G401 (cell line): Measurements from ENCODE around the gene PCTP. TPM values are rescaled to one million over a fixed set of nuclear protein-coding genes. Genes with fewer than 3 reads are reported as not detected.

Experiments
- DNase-seq: peaks from one replicate; pipeline ENCODE4 v3.0.0-alpha.2; 2015; ENCODE audit warnings: low spot score
- in situ Hi-C: cut with HindIII; loops from 2 replicates; pipeline ENCODE4 v1.10.0; 2016; ENCODE audit warnings: low sequenced_read_pairs, mixed read lengths
- total RNA-seq: library from RNA; depleted of rRNA; stranded (reverse); fragments of >200 nt; shearing (Covaris generic); gene quantifications from 2 replicates; pipeline ENCODE4 v1.2.3, GENCODE V29; 2014

The PCTP gene
- total RNA-seq, 1 experiment from 2014 or later: 18.1 TPM

GRCh38 chr17:55778389-55779118 is 27.7 kb downstream of the PCTP start:
- no peak for DNase-seq
- in situ Hi-C loops: no loop called here

- in situ Hi-C loops: no loop called here
- no peak for DNase-seq
These were observed 32.9 kb downstream of the PCTP start for GRCh38 chr17:55783684-55784245.

- in situ Hi-C loops: no loop called here
- no peak for DNase-seq
These were observed 33.8 kb downstream of the PCTP start for GRCh38 chr17:55784666-55785065.

- DNase-seq: no peak
- in situ Hi-C loops: no loop called here
These were observed 34.3 kb downstream of the PCTP start for GRCh38 chr17:55785181-55785580.

GRCh38 chr17:55793272-55793671 is 42.4 kb downstream of the PCTP start:
- in situ Hi-C loops: no loop called here
- DNase-seq: no peak

- in situ Hi-C loops: no loop called here
- DNase-seq: no peak
These were observed 44.1 kb downstream of the PCTP start for GRCh38 chr17:55794725-55795482.

DNA sequence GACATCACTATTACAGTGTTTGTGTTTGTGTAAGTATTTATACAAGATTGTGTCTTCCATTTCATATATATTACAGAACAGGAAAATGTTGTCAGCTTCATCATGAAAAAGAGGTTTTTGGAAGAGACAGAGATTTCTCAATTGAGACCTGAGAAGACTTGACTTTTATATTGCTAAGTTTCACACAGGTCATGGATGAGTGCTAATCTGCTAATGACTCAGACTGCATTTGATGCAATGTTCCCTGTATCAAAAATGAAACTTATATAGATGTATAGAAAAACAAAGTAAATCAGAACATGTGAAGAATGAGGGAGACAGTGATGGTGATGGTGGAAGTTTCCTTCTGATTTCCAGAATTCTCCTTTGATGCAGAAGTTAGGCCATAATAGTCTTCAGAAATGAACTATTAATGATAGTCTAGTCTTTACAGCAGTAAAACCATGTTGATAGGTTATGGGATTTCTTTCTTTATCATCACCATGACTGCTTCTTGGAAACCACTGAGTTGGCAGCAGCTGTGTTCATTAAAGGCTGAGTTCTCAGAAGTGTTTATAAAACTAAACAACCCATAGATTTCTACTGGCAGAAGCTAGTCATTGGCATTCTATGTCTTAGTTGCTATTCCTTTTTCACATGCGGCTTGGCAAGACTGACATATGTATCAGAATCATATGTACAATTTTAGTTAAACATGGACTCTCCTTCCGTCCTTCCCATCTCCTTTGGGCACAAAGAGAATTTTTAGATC is 56.1 kb downstream of the PCTP start:
- in situ Hi-C loops: no loop called here
- no peak for DNase-seq

GRCh38 chr17:55811536-55811935 is 60.7 kb downstream of the PCTP start:
- in situ Hi-C loops: no loop called here
- no peak for DNase-seq

- no peak for DNase-seq
- in situ Hi-C loops: no loop called here
These were observed 61.5 kb downstream of the PCTP start for GRCh38 chr17:55812323-55812722.

DNA sequence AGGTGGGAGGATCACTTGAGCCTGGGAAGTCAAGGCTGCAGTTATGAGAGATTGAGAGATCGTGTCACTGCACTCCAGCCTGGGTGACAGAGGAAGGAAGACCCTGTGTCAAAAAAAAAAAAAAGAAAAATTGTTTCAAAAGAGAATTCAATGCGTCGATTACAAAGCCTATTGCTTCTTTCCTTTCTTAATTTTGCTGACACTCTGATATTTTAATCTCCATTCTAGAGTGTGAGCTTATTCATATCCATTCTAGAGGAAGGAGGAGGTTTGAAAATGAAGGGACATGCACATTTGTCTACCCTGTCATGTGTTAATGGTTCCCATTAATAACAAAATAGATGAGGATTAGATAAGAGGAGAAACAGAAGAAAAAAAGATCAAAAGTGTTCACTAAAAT is 63.1 kb downstream of the PCTP start:
- DNase-seq: no peak
- in situ Hi-C loops: no loop called here

DNA sequence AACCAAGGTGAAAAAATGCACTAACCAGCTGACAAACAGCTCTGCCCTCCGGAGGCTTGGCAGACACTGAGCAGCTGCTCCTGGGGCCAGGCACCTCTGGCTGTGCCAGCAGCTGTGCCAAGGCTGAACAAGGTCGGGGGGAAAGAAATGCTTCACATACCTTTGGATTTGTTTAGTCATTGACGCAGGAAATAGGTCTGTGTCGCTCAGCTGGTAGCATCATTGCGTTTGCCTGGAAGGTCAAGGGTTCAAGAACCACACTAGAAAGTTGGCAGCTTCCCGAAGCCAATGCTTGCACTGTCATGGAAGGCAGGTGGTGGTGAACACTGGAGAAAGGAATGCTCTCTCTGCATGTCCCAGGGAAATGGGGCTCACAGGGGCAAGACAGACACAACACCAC is 63.5 kb downstream of the PCTP start:
- in situ Hi-C loops: no loop called here
- DNase-seq: no peak

DNA sequence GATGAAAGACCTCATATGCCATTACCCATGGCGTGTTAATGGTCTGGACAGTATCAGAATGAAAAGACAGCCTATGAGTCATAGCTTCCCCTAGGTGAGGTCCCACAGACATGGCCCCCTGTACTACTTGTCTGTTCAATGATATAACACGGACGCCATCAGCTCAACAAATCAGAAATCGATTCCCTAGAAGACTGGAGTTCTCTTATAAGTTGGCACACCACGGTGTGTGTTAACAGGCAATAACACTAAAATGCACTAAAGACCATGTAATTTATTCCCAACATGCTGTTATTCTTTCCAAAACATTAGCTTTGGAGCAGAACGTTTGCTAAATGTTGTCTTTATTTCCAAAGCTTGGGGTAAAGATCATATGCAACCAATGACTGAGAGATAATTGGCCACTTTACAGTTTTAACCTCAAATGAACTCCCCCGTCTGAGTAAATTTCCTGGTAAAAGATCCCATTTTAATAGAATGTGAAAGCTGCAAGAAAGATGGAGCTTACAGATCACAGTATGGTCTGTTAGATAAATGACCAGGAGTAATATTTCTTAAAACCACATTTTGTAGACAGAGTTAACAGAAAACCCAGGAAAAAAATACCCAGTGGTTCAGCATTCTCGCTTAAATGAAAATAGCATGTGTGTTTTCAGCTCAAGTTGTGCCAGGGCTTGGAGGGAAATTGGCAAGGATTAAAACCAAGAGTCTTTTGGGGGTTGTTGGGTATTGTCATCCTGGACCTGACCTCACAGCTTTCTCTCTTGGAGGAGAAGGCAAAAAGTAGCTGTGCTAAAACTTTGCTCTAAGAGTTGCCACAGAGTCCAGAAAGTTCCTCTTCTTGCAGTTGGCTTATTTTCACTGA is 65.9 kb downstream of the PCTP start:
- in situ Hi-C loops: no loop called here
- DNase-seq: no peak

DNA sequence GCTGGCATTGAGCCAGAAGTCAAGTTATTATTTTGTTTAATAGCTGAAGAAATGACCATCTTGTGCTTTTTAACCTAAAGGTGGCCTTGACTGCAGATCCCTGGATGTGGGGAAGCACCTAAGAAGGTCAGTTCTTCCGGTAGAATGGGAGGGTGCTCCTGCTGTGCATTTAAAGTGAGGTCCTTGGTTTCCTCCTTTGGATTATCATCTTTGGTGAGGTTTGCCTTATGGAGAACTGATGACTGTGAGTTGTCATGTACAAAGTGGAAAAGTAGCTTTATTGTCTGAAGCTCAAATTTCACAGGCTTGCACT is 66.5 kb downstream of the PCTP start:
- in situ Hi-C loops: no loop called here
- no peak for DNase-seq

GRCh38 chr17:55818026-55818425 is 67.2 kb downstream of the PCTP start:
- DNase-seq: no peak
- in situ Hi-C loops: no loop called here

- in situ Hi-C loops: no loop called here
- no peak for DNase-seq
These were observed 67.9 kb downstream of the PCTP start for GRCh38 chr17:55818451-55819375.

- in situ Hi-C loops: no loop called here
These were observed 69.8 kb downstream of the PCTP start for GRCh38 chr17:55820675-55821074.

GRCh38 chr17:55822028-55822427 is 71.2 kb downstream of the PCTP start:
- in situ Hi-C loops: no loop called here
- DNase-seq: no peak

More at GRCh38 chr17:55820675-55821074, 69.8 kb downstream of the PCTP start:
- DNase-seq: no peak

DNA sequence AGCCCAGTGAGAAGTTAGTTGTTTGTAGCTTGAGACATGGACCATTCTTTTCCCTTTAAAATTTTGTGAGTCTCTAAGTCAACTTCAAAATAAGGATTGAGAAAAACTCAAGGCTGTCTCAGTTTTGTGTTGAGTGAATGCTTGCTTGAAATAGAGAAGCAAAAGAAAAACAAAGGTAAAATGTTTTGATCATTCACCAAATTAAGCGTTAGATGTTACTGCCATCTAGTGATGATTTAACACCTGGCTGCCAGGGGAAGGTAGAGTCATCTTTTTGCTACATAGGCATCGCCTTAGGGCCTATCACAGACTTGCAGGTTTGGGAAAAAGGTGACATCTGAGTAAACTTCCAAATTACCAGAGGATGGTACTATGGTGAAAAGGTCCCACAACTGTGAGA is 74.4 kb downstream of the PCTP start:
- peak; percentile 1 for DNase-seq
- in situ Hi-C loops: no loop called here
